ENCODE data around the gene NRG4. TPM values are rescaled to one million over a fixed set of nuclear protein-coding genes. Genes with fewer than 3 reads are reported as not detected.

NRG4 gene
- total RNA-seq, 1 experiment from 2014 or later: not detected

DNA sequence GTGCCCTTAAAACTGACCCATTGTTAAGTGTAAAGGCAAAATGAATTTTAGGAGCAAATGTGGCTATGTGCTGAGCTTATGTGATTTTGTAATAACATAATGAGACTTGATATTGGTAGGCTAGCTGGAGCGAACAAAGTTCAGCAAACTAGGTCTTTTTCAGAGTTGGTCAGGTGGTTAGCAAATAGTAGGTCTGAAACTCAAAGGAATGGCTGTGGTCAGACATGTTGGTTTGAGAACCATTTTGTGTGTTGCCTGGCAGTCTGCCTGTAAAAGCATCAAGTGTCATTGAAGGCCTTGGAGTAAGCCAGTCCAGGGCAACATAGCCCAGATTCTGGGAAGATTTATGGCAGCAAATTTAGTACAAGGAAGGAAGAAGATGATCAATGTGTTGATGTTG is 92.1 kb downstream of the NRG4 start:
- no peak overlapping the region for H2BK15ac ChIP-seq (ENCODE audit: low read depth, low read length)
- Mint-ChIP-seq H3K9me3 (no peaks in the 10 kb centered on the region), H3K4me1 (peaks cover 0 to 7% of the 10 kb centered on the region in 2 experiments; a peak in 2 of 4 replicates), H3K27me3 (ENCODE audit: low read depth) (no peaks in the 10 kb centered on the region), H3K27ac (peak overlapping the region in 1 of 3 experiments; percentile 3; a peak in 1 of 7 replicates), H3K4me3 (no peak overlapping the region), H3K36me3 (ENCODE audit: insufficient read depth in 1 of 3, low read depth in 3 of 3) (peaks cover 12 to 60% (median 34%) of the 10 kb centered on the region in 3 experiments)
- no peak overlapping the region for H2AFZ ChIP-seq (ENCODE audit: low read length)
- no peak overlapping the region for H2BK20ac ChIP-seq (ENCODE audit: low read depth, low read length, poor library complexity, severe bottlenecking)
- H3K14ac ChIP-seq (ENCODE audit: insufficient read depth, low read length): no peak overlapping the region
- H3K4ac ChIP-seq (ENCODE audit: low read depth, low read length): no peak overlapping the region
- no peak for DNase-seq
- no peaks in the 10 kb centered on the region for H4K20me1 ChIP-seq (ENCODE audit: control insufficient read depth, insufficient read depth, insufficient read length)
- H3K23me2 ChIP-seq (ENCODE audit: insufficient read length, low read depth, low read length, poor library complexity, severe bottlenecking): no peaks in the 10 kb centered on the region
- H3K4me1 ChIP-seq (ENCODE audit: insufficient read depth, low read length): peaks cover 2% of the 10 kb centered on the region; the same call in 1 of the 2 replicates
- H3K27ac ChIP-seq (ENCODE audit: insufficient read length, low read depth, low read length): no peak overlapping the region
- H2BK120ac ChIP-seq (ENCODE audit: low read depth, low read length, poor library complexity, severe bottlenecking): no peak overlapping the region
- H3K79me1 ChIP-seq (ENCODE audit: insufficient read depth, low read depth, low read length, poor library complexity, severe bottlenecking): peaks cover 4% of the 10 kb centered on the region
- no peak overlapping the region for H2AK5ac ChIP-seq (ENCODE audit: insufficient read length, low read length)
- TF ChIP-seq, protein P1, sequence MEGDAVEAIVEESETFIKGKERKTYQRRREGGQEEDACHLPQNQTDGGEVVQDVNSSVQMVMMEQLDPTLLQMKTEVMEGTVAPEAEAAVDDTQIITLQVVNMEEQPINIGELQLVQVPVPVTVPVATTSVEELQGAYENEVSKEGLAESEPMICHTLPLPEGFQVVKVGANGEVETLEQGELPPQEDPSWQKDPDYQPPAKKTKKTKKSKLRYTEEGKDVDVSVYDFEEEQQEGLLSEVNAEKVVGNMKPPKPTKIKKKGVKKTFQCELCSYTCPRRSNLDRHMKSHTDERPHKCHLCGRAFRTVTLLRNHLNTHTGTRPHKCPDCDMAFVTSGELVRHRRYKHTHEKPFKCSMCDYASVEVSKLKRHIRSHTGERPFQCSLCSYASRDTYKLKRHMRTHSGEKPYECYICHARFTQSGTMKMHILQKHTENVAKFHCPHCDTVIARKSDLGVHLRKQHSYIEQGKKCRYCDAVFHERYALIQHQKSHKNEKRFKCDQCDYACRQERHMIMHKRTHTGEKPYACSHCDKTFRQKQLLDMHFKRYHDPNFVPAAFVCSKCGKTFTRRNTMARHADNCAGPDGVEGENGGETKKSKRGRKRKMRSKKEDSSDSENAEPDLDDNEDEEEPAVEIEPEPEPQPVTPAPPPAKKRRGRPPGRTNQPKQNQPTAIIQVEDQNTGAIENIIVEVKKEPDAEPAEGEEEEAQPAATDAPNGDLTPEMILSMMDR (conservative IDR thresholded peaks at IDR 0.05): no peak
- no peak overlapping the region for H3K18ac ChIP-seq (ENCODE audit: insufficient read length, low read depth, low read length)
- H3K9ac ChIP-seq (ENCODE audit: extremely low read depth, insufficient read length, low read length): no peak overlapping the region
- no peak overlapping the region for H4K8ac ChIP-seq (replicated peaks; ENCODE audit: insufficient read length, low read depth, low read length)
- no peak overlapping the region for H2BK12ac ChIP-seq (ENCODE audit: insufficient read length, low read depth, low read length)
- H3T11ph ChIP-seq (ENCODE audit: low read length): no peak overlapping the region
- no peak overlapping the region for H3K23ac ChIP-seq (ENCODE audit: insufficient read length, low read depth, low read length)
- no peak overlapping the region for H4K5ac ChIP-seq (ENCODE audit: insufficient read length, low read depth, low read length)
- no peaks in the 10 kb centered on the region for H3K9me3 ChIP-seq (ENCODE audit: control insufficient read depth, low read depth, low read length)
- no peak overlapping the region for H3K56ac ChIP-seq (ENCODE audit: insufficient read length, low read depth, low read length)
- H3K4me2 ChIP-seq (ENCODE audit: insufficient read depth, insufficient read length, low read length): no peak overlapping the region
- peaks cover 2% of the 10 kb centered on the region; the same call in 1 of the 2 replicates for H3K79me2 ChIP-seq (ENCODE audit: insufficient read depth, low read length)
- WGBS (ENCODE audit: extremely low coverage, insufficient read length, low lambda C conversion rate): no CpG with 5 or more reads among the region's 1 CpG
- H3K27me3 ChIP-seq (ENCODE audit: insufficient read depth, low read length): no peaks in the 10 kb centered on the region
- no peak overlapping the region for H2BK5ac ChIP-seq (ENCODE audit: insufficient read length, low read length)
- no peak overlapping the region for H4K91ac ChIP-seq (ENCODE audit: insufficient read length, low read depth, low read length)

Data from H9 (cell line).